Neural cell (in vitro differentiated cells): ENCODE measurements around the gene MAP2K7.

Experiments used
- CTCF ChIP-seq: fragments of 450-650 bp; IDR thresholded peaks from 2 replicates; pipeline ENCODE4 v1.5.1; 2014; ENCODE audit warnings: antibody characterized with exemption, mild to moderate bottlenecking, moderate library complexity; ENCODE audit not compliant: poor library complexity, severe bottlenecking
- EZH2 ChIP-seq: fragments of 200-600, 300-800 bp; shearing (Covaris generic), sonication (generic); IDR thresholded peaks from 2 replicates; pipeline ENCODE4 v1.6.1; 2014; ENCODE audit warnings: antibody characterized with exemption, low read length, borderline replicate concordance, mild to moderate bottlenecking; ENCODE audit not compliant: insufficient read depth, poor library complexity, severe bottlenecking
- POLR2AphosphoS5 ChIP-seq: IDR thresholded peaks from 2 replicates; pipeline ENCODE4 v1.6.1; 2012
- SMC3 ChIP-seq: fragments of 450-650 bp; conservative IDR thresholded peaks from 2 replicates; pipeline ENCODE4 v1.6.1; 2014; ENCODE audit warnings: antibody characterized with exemption, mild to moderate bottlenecking, moderate library complexity; ENCODE audit not compliant: poor library complexity
- TAF1 ChIP-seq: IDR thresholded peaks from 2 replicates; pipeline ENCODE4 v1.6.1; 2012; ENCODE audit warnings: low read depth

GRCh38 chr19:7919610-7920518 is 16.2 kb downstream of the MAP2K7 start, which contains the start of gene SNAPC2:
- TF ChIP-seq SMC3 (no peak), TAF1 (no peak), CTCF (peak; percentile 49), EZH2 (no peak), POLR2AphosphoS5 (peak; percentile 82)
